Astrocyte (in vitro differentiated cells and primary cell): ENCODE data around the gene EXOC3. TPM values are rescaled to one million over a fixed set of nuclear protein-coding genes. Genes with fewer than 3 reads are reported as not detected.

Experiments used
- DNase-seq: peaks from one replicate; pipeline ENCODE4 v3.0.0-alpha.2; 2010; ENCODE audit warnings: low read depth
- FAIRE-seq: peaks from 2 replicates; lab custom pipeline; 2011; peaks lifted over from hg19 to GRCh38; lab: Jason Lieb, UNC
- H2AFZ ChIP-seq: 2 replicates; pipeline ENCODE4 v1.6.0; 2012; ENCODE audit warnings: low read depth, low read length, inconsistent platforms
- H3K27ac ChIP-seq: 2 replicates; pipeline ENCODE4 v1.5.1; 2011; ENCODE audit warnings: low read depth, low read length, inconsistent platforms
- H3K27me3 ChIP-seq: 2 replicates; pipeline ENCODE4 v1.6.0; 2011; ENCODE audit warnings: low read length, inconsistent platforms; ENCODE audit not compliant: insufficient read depth
- H3K36me3 ChIP-seq: 2 replicates; pipeline ENCODE4 v1.5.1; 2011; ENCODE audit warnings: low read length, inconsistent platforms; ENCODE audit not compliant: insufficient read depth
- H3K4me1 ChIP-seq: 2 replicates; pipeline ENCODE4 v1.5.1; 2011; ENCODE audit warnings: low read length, inconsistent platforms; ENCODE audit not compliant: insufficient read depth
- H3K4me2 ChIP-seq: 2 replicates; pipeline ENCODE4 v1.6.0; 2012; ENCODE audit warnings: low read length, inconsistent platforms
- H3K4me3 ChIP-seq: 2 replicates; pipeline ENCODE4 v1.5.1; 2011; ENCODE audit warnings: low read depth, mild to moderate bottlenecking, low read length, inconsistent platforms; ENCODE audit not compliant: insufficient read depth
- H3K79me2 ChIP-seq: 2 replicates; pipeline ENCODE4 v1.6.0; 2012; ENCODE audit warnings: mild to moderate bottlenecking, low read length, inconsistent platforms; ENCODE audit not compliant: insufficient read depth
- H3K9ac ChIP-seq: 2 replicates; pipeline ENCODE4 v1.6.0; 2012; ENCODE audit warnings: mild to moderate bottlenecking, low read length, inconsistent platforms
- H3K9me3 ChIP-seq: 2 replicates; pipeline ENCODE4 v1.5.1; 2012; ENCODE audit warnings: low read depth, mild to moderate bottlenecking, low read length, inconsistent platforms; ENCODE audit not compliant: insufficient read depth
- H4K20me1 ChIP-seq: 2 replicates; pipeline ENCODE4 v1.6.0; 2012; ENCODE audit warnings: low read length, inconsistent platforms; ENCODE audit not compliant: insufficient read depth
- H3K27ac Mint-ChIP-seq: one replicate; pipeline ENCODE4 v1.8.0; 2021; ENCODE audit warnings: mild to moderate bottlenecking, mixed read lengths; ENCODE audit not compliant: unreplicated experiment
- H3K27me3 Mint-ChIP-seq: one replicate; pipeline ENCODE4 v1.8.0; 2021; ENCODE audit warnings: low read depth, mixed read lengths; ENCODE audit not compliant: unreplicated experiment
- H3K36me3 Mint-ChIP-seq: one replicate; pipeline ENCODE4 v1.8.0; 2021; ENCODE audit warnings: low read depth, mixed read lengths; ENCODE audit not compliant: unreplicated experiment
- H3K4me1 Mint-ChIP-seq: one replicate; pipeline ENCODE4 v1.8.0; 2021; ENCODE audit warnings: low read depth, mixed read lengths; ENCODE audit not compliant: unreplicated experiment
- H3K4me3 Mint-ChIP-seq: one replicate; pipeline ENCODE4 v1.8.0; 2021; ENCODE audit warnings: mild to moderate bottlenecking, moderate library complexity, mixed read lengths; ENCODE audit not compliant: unreplicated experiment
- H3K9me3 Mint-ChIP-seq: one replicate; pipeline ENCODE4 v1.8.0; 2021; ENCODE audit warnings: mild to moderate bottlenecking, mixed read lengths; ENCODE audit not compliant: unreplicated experiment
- CTCF ChIP-seq: IDR thresholded peaks from 2 replicates; pipeline ENCODE4 v1.5.1; 2011; ENCODE audit warnings: low read depth, mild to moderate bottlenecking, inconsistent platforms, low read length, moderate library complexity; ENCODE audit not compliant: insufficient read depth
- EZH2 ChIP-seq: IDR thresholded peaks from 2 replicates; pipeline ENCODE4 v1.6.1; 2012; ENCODE audit warnings: mild to moderate bottlenecking, low read length, inconsistent platforms; ENCODE audit not compliant: insufficient read depth
- total RNA-seq: library from RNA; stranded (reverse); gene quantifications from 2 replicates; pipeline ENCODE4 v1.2.1, GENCODE V29; 2021

Gene EXOC3
- total RNA-seq, 1 donor from 2014 or later, result 37.9 TPM

DNA sequence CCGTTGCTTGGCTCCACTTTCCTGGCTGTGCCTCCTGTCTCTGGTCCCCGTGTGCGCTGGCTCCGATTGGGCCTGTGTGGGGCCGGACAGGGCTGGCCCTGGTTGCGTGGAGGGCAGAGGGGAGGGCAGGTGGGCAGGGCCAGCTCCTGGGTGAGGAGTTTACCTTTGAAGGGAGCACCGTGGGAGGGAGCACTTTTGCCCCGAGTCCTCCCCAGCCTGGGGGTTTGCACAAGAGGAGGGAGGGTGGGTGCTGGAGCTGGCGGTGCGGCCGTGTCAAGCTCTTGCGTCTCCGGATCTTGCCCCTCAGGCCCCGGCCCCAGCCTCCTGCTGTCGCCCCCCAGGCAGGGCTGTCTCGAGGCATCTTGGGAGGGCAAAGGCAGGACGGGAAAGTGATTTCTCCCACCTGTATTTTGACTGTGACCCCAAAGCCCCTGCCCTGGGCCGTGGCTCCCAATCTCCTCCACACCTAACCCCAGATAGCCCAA is 48.3 kb upstream of the EXOC3 start:
- Histone ChIP-seq H3K9me3 (no peaks in the 10 kb centered on the region), H3K79me2 (no peaks in the 10 kb centered on the region), H3K36me3 (no peaks in the 10 kb centered on the region), H3K4me1 (peaks cover 34% of the 10 kb centered on the region), H2AFZ (no peak overlapping the region), H3K27ac (peak overlapping the region; percentile 66), H4K20me1 (no peaks in the 10 kb centered on the region), H3K9ac (peak overlapping the region; percentile 76), H3K4me3 (no peak overlapping the region), H3K4me2 (peak overlapping the region; percentile 40), H3K27me3 (no peaks in the 10 kb centered on the region)
- Mint-ChIP-seq H3K4me1 (peaks cover 31% of the 10 kb centered on the region), H3K36me3 (peaks cover 4% of the 10 kb centered on the region), H3K27me3 (no peaks in the 10 kb centered on the region), H3K4me3 (no peak overlapping the region), H3K27ac (peak overlapping the region; percentile 84), H3K9me3 (no peaks in the 10 kb centered on the region)
- TF ChIP-seq CTCF (no peak), EZH2 (no peak)
- DNase-seq (no peak), FAIRE-seq (no peak)

- Histone ChIP-seq H3K4me2 (peak overlapping the region; percentile 40), H3K9ac (peak overlapping the region; percentile 76)
- H3K27me3 Mint-ChIP-seq, result no peaks in the 10 kb centered on the region
Measured at GRCh38 chr5:395156-395920, 47.6 kb upstream of the EXOC3 start.

More at GRCh38 chr5:395156-395920, 47.6 kb upstream of the EXOC3 start:
- H3K4me1 ChIP-seq, result peaks cover 40% of the 10 kb centered on the region
- DNase-seq, result peak; percentile 62
- no peak overlapping the region for H3K4me3 Mint-ChIP-seq
- no peaks in the 10 kb centered on the region for H3K27me3 ChIP-seq
- FAIRE-seq, result peak; percentile 65
- H3K27ac ChIP-seq, result peak overlapping the region; percentile 66
- no peak for TF ChIP-seq CTCF
- no peak for TF ChIP-seq EZH2
- no peaks in the 10 kb centered on the region for H3K9me3 Mint-ChIP-seq
- peak overlapping the region; percentile 84 for H3K27ac Mint-ChIP-seq
- no peak overlapping the region for H2AFZ ChIP-seq
- no peaks in the 10 kb centered on the region for H3K79me2 ChIP-seq
- H3K9me3 ChIP-seq, result no peaks in the 10 kb centered on the region
- no peak overlapping the region for H3K4me3 ChIP-seq
- peaks cover 34% of the 10 kb centered on the region for H3K4me1 Mint-ChIP-seq
- H3K36me3 Mint-ChIP-seq, result peaks cover 3% of the 10 kb centered on the region
- no peaks in the 10 kb centered on the region for H4K20me1 ChIP-seq
- no peaks in the 10 kb centered on the region for H3K36me3 ChIP-seq
